ENCODE results near the gene PWWP2B.
"Not testable (repeated sequence)": the region's sequence is repeated elsewhere in the genome, so short reads cannot be mapped to it uniquely, and the experiment has no call there.

PWWP2B gene

GRCh38 chr10:132434405-132435005 lies 37.5 kb downstream of the PWWP2B start:
- DNase-seq (ENCODE audit: low read depth) = no peak

GRCh38 chr10:132435320-132435719 lies 38.3 kb downstream of the PWWP2B start:
- not testable (repeated sequence) for DNase-seq (ENCODE audit: low read depth)

GRCh38 chr10:132436096-132436495 lies 39.1 kb downstream of the PWWP2B start:
- DNase-seq (ENCODE audit: low read depth) = not testable (repeated sequence)

GRCh38 chr10:132436861-132437410 lies 39.9 kb downstream of the PWWP2B start:
- DNase-seq (ENCODE audit: low read depth) = no peak

- no peak for DNase-seq (ENCODE audit: low read depth)
Observed at GRCh38 chr10:132437541-132437950, 40.5 kb downstream of the PWWP2B start.

GRCh38 chr10:132438091-132439024 lies 41.4 kb downstream of the PWWP2B start:
- DNase-seq (ENCODE audit: low read depth) = no peak

GRCh38 chr10:132439025-132439388 lies 42.0 kb downstream of the PWWP2B start:
- no peak for DNase-seq (ENCODE audit: low read depth)

- no peak for DNase-seq (ENCODE audit: low read depth)
Observed at GRCh38 chr10:132439424-132440163, 42.6 kb downstream of the PWWP2B start.

- DNase-seq (ENCODE audit: low read depth) = no peak
Observed at GRCh38 chr10:132440791-132441565, 44.0 kb downstream of the PWWP2B start.

GRCh38 chr10:132441818-132442524 lies 45.0 kb downstream of the PWWP2B start:
- no peak for DNase-seq (ENCODE audit: low read depth)

GRCh38 chr10:132442636-132443035 lies 45.6 kb downstream of the PWWP2B start:
- DNase-seq (ENCODE audit: low read depth) = no peak

GRCh38 chr10:132443605-132443982 lies 46.6 kb downstream of the PWWP2B start:
- no peak for DNase-seq (ENCODE audit: low read depth)

- no peak for DNase-seq (ENCODE audit: low read depth)
Observed at GRCh38 chr10:132443983-132444876, 47.2 kb downstream of the PWWP2B start.

- DNase-seq (ENCODE audit: low read depth) = no peak
Observed at GRCh38 chr10:132444877-132445351, 47.9 kb downstream of the PWWP2B start.

- no peak for DNase-seq (ENCODE audit: low read depth)
Observed at GRCh38 chr10:132445516-132446194, 48.7 kb downstream of the PWWP2B start.

- no peak for DNase-seq (ENCODE audit: low read depth)
Observed at GRCh38 chr10:132446195-132446581, 49.2 kb downstream of the PWWP2B start.

- DNase-seq (ENCODE audit: low read depth) = peak; percentile 35
Observed at GRCh38 chr10:132446661-132447445, 49.9 kb downstream of the PWWP2B start.
